ENCODE data around the gene TMEM204.

The TMEM204 gene

GRCh38 chr16:1489077-1489476, 44.4 kb upstream of the TMEM204 start:
- no peak for TF ChIP-seq CTCF (conservative IDR thresholded peaks at IDR 0.05; ENCODE audit: control insufficient read depth, insufficient read depth, low read depth, low read length)
- DNase-seq (ENCODE audit: low read depth), result no peak
- no peak overlapping the region for H3K4me3 ChIP-seq (ENCODE audit: control insufficient read depth, low read depth, low read length)

GRCh38 chr16:1491327-1491726, 42.1 kb upstream of the TMEM204 start:
- DNase-seq (ENCODE audit: low read depth), result no peak
- H3K4me3 ChIP-seq (ENCODE audit: control insufficient read depth, low read depth, low read length), result no peak overlapping the region
- no peak for TF ChIP-seq CTCF (conservative IDR thresholded peaks at IDR 0.05; ENCODE audit: control insufficient read depth, insufficient read depth, low read depth, low read length)

GRCh38 chr16:1492082-1492922, 41.2 kb upstream of the TMEM204 start:
- H3K4me3 ChIP-seq (ENCODE audit: control insufficient read depth, low read depth, low read length), result peak overlapping the region; percentile 46
- TF ChIP-seq CTCF (conservative IDR thresholded peaks at IDR 0.05; ENCODE audit: control insufficient read depth, insufficient read depth, low read depth, low read length), result no peak
- DNase-seq (ENCODE audit: low read depth), result no peak

- TF ChIP-seq CTCF (conservative IDR thresholded peaks at IDR 0.05; ENCODE audit: control insufficient read depth, insufficient read depth, low read depth, low read length), result no peak
- H3K4me3 ChIP-seq (ENCODE audit: control insufficient read depth, low read depth, low read length), result peak within 1 kb of the TSS; percentile 74
- peak; percentile 70 for DNase-seq (ENCODE audit: low read depth)
Measured at GRCh38 chr16:1492923-1493745, 40.3 kb upstream of the TMEM204 start, which contains the start of gene TELO2. Gene TELO2 (plus strand): TSS chr16:1493360. CDS start chr16:1494282, 922 bp downstream.

GRCh38 chr16:1493746-1494094, 39.7 kb upstream of the TMEM204 start:
- DNase-seq (ENCODE audit: low read depth), result no peak
- H3K4me3 ChIP-seq (ENCODE audit: control insufficient read depth, low read depth, low read length), result peak overlapping the region; percentile 74

More at GRCh38 chr16:1493746-1494094, 39.7 kb upstream of the TMEM204 start:
- no peak for TF ChIP-seq CTCF (conservative IDR thresholded peaks at IDR 0.05; ENCODE audit: control insufficient read depth, insufficient read depth, low read depth, low read length)
